Body of pancreas (tissue), 4 donors: ENCODE data around the gene MAML2. TPM values are rescaled to one million over a fixed set of nuclear protein-coding genes. Genes with fewer than 3 reads are reported as not detected.

ENCODE experiments used
- ATAC-seq: fragments of 150-250 bp; one replicate; pipeline ENCODE4 v1.9.1; 2016
- DNase-seq, 4 donors: peaks; one replicate each; pipeline ENCODE4 v3.0.0-alpha.2; 2019
- H3K27ac ChIP-seq, 4 donors: fragments of 200-600 bp; sonication (generic); 1 replicate in 3 of 4; 2 replicates in 1 of 4; pipeline versions ENCODE4 v1.5.1 to v1.6.1; 2016 to 2019; ENCODE audit warnings: mild to moderate bottlenecking in 1 of 4, mixed read lengths in 1 of 4, moderate library complexity in 1 of 4
- H3K27me3 ChIP-seq, 2 donors: fragments of 200-600 bp; sonication (generic); one replicate each; pipeline ENCODE4 v1.6.0; 2016; ENCODE audit warnings: mild to moderate bottlenecking in 1 of 2
- H3K36me3 ChIP-seq, 2 donors: fragments of 200-600 bp; sonication (generic); replicated peaks in 1 of 2; 2 replicates each; pipeline ENCODE4 v1.5.1; 2016; ENCODE audit warnings: low read depth in 2 of 2; ENCODE audit not compliant: insufficient read depth in 1 of 2
- H3K4me1 ChIP-seq: fragments of 200-600 bp; sonication (generic); one replicate; pipeline ENCODE4 v1.6.0; 2016
- H3K4me3 ChIP-seq, 2 donors: fragments of 200-600 bp; sonication (generic); 1 replicate in 1 of 2; 2 replicates in 1 of 2; pipeline ENCODE4 v1.5.1; 2016 to 2019
- H3K9me3 ChIP-seq, 3 donors: fragments of 200-600 bp; sonication (generic); 1 replicate in 2 of 3; 2 replicates in 1 of 3; pipeline ENCODE4 v1.5.1; 2016
- POLR2A ChIP-seq, 3 donors: fragments of 450-650 bp; IDR thresholded peaks; one replicate each; pipeline ENCODE4 v1.6.1; 2016; ENCODE audit warnings: antibody characterized with exemption in 3 of 3, mild to moderate bottlenecking in 2 of 3
- WGBS, 2 donors: methylation state at CpG; one replicate each; pipeline ENCODE4 v1.1.5; 2017; 5-methylcytosine and 5-hydroxymethylcytosine counted together
- intact Hi-C: fragments of 100-400 bp; cut with DNase I; formaldehyde crosslinking; loops from one replicate; pipeline ENCODE4 v1.15.1; 2023
- total RNA-seq, 2 donors: library from RNA; depleted of rRNA; stranded (reverse); fragments of >200 nt; gene quantifications; one replicate each; pipeline ENCODE4 v1.1.0, GENCODE V29; 2016
- TF ChIP-seq, protein P1 (sequence below), 7 experiments: fragments of 450-650 bp in 4 of 7; fragments of 200-600 bp in 3 of 7; sonication (generic) in 3 of 7; IDR thresholded peaks; one replicate each; pipeline ENCODE4 v1.5.1; 2016 to 2019; ENCODE audit warnings: antibody characterized with exemption in 7 of 7

The MAML2 gene
- total RNA-seq, 2 donors from 2014 or later: 7.9 to 9.9 TPM

DNA sequence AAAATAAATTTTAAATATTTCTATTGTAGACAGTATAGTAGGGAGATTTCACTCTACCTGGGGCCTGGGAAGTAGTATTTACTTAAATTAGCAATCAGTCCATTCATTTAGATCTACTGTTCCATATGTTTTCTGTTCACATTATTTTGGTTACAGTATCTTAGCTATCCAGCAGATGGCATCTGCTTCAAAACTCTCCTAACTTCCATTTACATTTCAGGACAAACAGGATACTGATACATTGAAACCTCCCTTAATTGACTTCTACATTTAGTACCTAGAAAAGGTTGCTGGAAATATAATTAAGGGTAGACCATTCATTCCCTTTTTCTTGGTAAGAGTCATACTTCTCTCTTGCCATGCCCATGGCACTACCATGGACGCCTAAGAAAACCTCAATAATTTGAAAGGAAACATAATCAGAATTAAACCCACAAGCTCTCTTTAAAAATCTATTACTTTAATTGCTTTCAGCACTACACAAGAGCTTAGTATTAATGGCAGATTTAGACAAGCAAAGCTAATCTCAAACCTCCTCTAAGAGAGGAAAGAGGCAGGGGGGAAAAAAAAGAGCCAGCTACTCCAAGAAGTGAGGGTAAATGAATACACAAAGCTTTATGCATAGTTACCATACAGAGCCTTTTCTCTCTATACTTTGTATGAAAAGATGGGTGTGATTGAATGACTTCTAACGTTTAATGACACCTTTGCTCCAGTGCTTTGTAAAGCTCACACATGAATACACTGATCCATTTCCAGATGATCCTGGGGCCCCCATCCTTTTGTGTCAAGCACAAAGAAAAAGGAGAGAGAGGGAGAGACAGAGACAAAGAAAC lies 287.9 kb downstream of the MAML2 start:
- no peak overlapping the region for H3K27ac ChIP-seq
- no peaks in the 10 kb centered on the region for H3K9me3 ChIP-seq
- WGBS, 2 donors: 45 to 47% methylated on average over 2 of the region's 2 CpGs
- no peak overlapping the region for H3K4me3 ChIP-seq
- DNase-seq (no peak), ATAC-seq (peak; percentile 64)
- intact Hi-C loops: no loop called here
- H3K4me1 ChIP-seq: no peaks in the 10 kb centered on the region
- no peaks in the 10 kb centered on the region for H3K27me3 ChIP-seq
- H3K36me3 ChIP-seq: no peaks in the 10 kb centered on the region
- TF ChIP-seq, protein P1, sequence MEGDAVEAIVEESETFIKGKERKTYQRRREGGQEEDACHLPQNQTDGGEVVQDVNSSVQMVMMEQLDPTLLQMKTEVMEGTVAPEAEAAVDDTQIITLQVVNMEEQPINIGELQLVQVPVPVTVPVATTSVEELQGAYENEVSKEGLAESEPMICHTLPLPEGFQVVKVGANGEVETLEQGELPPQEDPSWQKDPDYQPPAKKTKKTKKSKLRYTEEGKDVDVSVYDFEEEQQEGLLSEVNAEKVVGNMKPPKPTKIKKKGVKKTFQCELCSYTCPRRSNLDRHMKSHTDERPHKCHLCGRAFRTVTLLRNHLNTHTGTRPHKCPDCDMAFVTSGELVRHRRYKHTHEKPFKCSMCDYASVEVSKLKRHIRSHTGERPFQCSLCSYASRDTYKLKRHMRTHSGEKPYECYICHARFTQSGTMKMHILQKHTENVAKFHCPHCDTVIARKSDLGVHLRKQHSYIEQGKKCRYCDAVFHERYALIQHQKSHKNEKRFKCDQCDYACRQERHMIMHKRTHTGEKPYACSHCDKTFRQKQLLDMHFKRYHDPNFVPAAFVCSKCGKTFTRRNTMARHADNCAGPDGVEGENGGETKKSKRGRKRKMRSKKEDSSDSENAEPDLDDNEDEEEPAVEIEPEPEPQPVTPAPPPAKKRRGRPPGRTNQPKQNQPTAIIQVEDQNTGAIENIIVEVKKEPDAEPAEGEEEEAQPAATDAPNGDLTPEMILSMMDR (IDR thresholded peaks at IDR 0.05): peak; percentile 24 to 70 (median 62)
- no peak for TF ChIP-seq POLR2A (IDR thresholded peaks at IDR 0.05)

DNA sequence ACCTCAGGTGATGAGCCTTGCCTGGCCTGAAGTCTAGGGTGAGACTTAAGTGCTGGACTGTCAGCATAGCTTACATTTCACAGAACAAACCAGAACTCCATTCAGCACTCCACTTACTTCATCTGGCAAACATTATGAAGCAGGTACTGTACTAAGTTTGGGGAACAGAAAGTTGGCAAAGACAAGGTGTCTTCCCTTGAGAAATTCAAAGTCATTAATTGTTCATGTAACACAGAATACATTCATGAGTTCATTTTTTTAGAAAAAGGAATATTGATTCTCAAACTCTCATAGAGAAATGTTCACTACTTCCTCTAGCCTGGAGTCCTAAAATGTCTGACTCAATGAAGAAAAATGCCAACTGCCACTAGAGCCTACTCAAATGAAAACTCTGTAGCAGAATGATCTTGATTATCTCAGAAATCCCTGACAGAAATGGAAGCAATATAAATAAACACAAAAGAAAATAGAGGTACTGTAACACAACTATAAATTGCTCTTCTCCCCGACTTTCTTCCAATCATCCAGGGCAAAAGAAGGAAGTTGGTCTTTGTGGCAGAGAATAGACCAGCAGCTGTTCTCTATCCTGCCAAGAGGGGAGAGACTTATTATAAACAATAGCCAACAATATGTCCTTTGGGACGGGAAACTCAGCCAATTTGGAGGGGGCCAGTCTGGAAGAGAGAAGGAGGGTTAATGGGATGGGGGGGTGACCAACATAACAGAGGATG lies 289.9 kb downstream of the MAML2 start:
- TF ChIP-seq POLR2A (IDR thresholded peaks at IDR 0.05): no peak
- TF ChIP-seq, protein P1 (IDR thresholded peaks at IDR 0.05): no peak
- Histone ChIP-seq H3K4me1 (no peaks in the 10 kb centered on the region), H3K4me3 (no peak overlapping the region), H3K36me3 (no peaks in the 10 kb centered on the region), H3K27ac (peak overlapping the region in 2 of 4 donors; percentile 26 to 68), H3K9me3 (no peaks in the 10 kb centered on the region), H3K27me3 (no peaks in the 10 kb centered on the region)
- ATAC-seq (peak; percentile 57), DNase-seq (no peak)
- intact Hi-C loops: no loop called here
- WGBS, 2 donors: 44 to 45% methylated on average over 2 of the region's 2 CpGs

DNA sequence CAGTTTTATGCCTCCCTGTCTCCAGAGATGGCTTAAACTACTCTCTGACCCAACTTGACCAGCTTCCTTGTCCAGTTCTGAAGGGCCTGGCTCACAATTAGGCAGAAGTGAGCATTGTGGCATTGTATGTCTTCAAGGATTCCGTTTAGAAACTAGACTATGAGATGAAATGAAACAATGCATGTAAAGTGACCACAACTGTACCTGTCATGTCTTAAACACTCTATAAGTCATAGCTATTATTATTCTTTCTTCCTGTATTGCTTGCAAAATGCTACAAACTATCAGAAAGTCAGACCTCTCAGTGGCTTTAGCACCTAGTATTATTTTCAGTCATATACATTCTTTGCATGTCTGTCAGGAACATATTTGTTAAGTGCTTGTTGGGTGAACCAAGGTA lies 291.2 kb downstream of the MAML2 start:
- Histone ChIP-seq H3K27ac (no peak overlapping the region), H3K4me3 (no peak overlapping the region), H3K4me1 (no peaks in the 10 kb centered on the region), H3K36me3 (no peaks in the 10 kb centered on the region), H3K9me3 (no peaks in the 10 kb centered on the region), H3K27me3 (no peaks in the 10 kb centered on the region)
- 47 to 48% methylated on average over 1 of the region's 1 CpG for WGBS, 2 donors
- DNase-seq (no peak), ATAC-seq (no peak)
- TF ChIP-seq, protein P1 (IDR thresholded peaks at IDR 0.05): no peak
- TF ChIP-seq POLR2A (IDR thresholded peaks at IDR 0.05): no peak
- intact Hi-C loops: no loop called here

DNA sequence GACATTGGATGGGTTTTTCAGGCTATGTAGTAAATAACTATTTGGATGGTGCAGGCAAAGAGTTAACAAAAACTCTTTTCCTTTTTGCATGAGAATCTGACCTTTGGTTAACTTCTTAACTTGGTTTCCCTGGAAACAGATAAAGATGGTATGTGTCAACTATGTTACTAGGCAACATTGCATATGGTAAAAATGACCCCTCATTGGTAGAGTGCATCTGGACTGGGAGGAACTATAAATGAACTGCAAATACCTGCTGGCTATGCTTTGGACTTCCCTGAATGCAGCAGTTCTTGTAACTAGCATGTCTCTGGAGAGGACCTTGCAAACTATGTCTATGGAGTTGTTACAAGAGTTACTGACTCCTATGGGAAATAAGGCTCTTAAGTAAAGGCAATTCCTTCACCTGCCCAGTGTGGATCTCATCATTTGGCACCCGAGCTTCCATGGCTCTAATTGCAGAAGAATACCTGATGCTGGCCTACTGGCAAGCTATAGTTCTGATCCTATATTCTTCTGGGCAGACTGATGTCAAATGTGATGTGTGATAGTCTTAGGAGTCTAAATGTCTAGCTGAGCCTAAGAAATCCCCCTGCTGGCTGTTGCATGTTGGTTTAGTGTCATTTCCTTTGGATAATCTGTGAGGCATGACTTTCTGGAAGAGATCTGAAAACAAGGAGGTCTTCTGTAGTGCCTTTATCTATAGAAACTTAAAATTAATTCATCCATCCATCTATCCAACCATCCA lies 292.4 kb downstream of the MAML2 start:
- H3K27me3 ChIP-seq: no peaks in the 10 kb centered on the region
- no peaks in the 10 kb centered on the region for H3K36me3 ChIP-seq
- no peaks in the 10 kb centered on the region for H3K9me3 ChIP-seq
- peaks cover 11% of the 10 kb centered on the region for H3K4me1 ChIP-seq
- ATAC-seq (no peak), DNase-seq (no peak)
- no peak overlapping the region for H3K4me3 ChIP-seq
- 60 to 70% methylated on average over 1 of the region's 1 CpG for WGBS, 2 donors
- no peak overlapping the region for H3K27ac ChIP-seq
- TF ChIP-seq, protein P1 (IDR thresholded peaks at IDR 0.05): no peak
- no peak for TF ChIP-seq POLR2A (IDR thresholded peaks at IDR 0.05)
- intact Hi-C loops: no loop called here
